ENCODE measurements around the gene CTNND2.

Gene CTNND2

GRCh38 chr5:11467588-11467987 is 436.7 kb downstream of the CTNND2 start:
- H3K4me3 ChIP-seq (ENCODE audit: low read depth, low read length) = no peak overlapping the region
- no peak overlapping the region for H3K4ac ChIP-seq (ENCODE audit: low read depth, low read length)
- H3K4me1 ChIP-seq (ENCODE audit: control insufficient read depth in 1 of 2, insufficient read depth in 2 of 2, low read length in 2 of 2) = no peaks in the 10 kb centered on the region
- WGBS (ENCODE audit: extremely low coverage, insufficient coverage, insufficient read length) = no CpG with 5 or more reads among the region's 2 CpGs
- H3K79me2 ChIP-seq (ENCODE audit: control insufficient read depth, insufficient read depth, low read length, poor library complexity) = no peaks in the 10 kb centered on the region
- H2AFZ ChIP-seq (ENCODE audit: insufficient read depth, low read length, poor library complexity) = no peak overlapping the region
- no peak overlapping the region for H3K27ac ChIP-seq (ENCODE audit: low read depth, low read length)
- DNase-seq = peak; percentile 24 to 75
- no peak overlapping the region for H3K9ac ChIP-seq (ENCODE audit: low read length)
- H2AK5ac ChIP-seq (ENCODE audit: low read length) = no peak overlapping the region
- no peak overlapping the region for H3K14ac ChIP-seq (ENCODE audit: low read length)
- H3K36me3 ChIP-seq (ENCODE audit: control insufficient read depth in 1 of 2, insufficient read depth in 2 of 2, low read length in 2 of 2) = no peaks in the 10 kb centered on the region
- H3K79me1 ChIP-seq (ENCODE audit: low read length) = no peaks in the 10 kb centered on the region
- H4K91ac ChIP-seq (ENCODE audit: low read depth, low read length) = no peak overlapping the region
- no peak overlapping the region for H3K4me2 ChIP-seq (ENCODE audit: low read length)
- no peak overlapping the region for H3K18ac ChIP-seq (ENCODE audit: low read length)
- no peak overlapping the region for H4K12ac ChIP-seq (ENCODE audit: low read depth, low read length)
- H2BK12ac ChIP-seq (ENCODE audit: low read length) = no peak overlapping the region
- H3K27me3 ChIP-seq (ENCODE audit: insufficient read depth, low read length) = no peaks in the 10 kb centered on the region
- no peaks in the 10 kb centered on the region for H3K9me3 ChIP-seq (ENCODE audit: insufficient read depth, low read depth, low read length)
- no peak overlapping the region for H4K8ac ChIP-seq (ENCODE audit: low read depth, low read length)
- H3K23ac ChIP-seq (ENCODE audit: low read length) = no peak overlapping the region
- no peak overlapping the region for H2BK5ac ChIP-seq (ENCODE audit: low read depth, low read length, poor library complexity)
- no peak overlapping the region for H2BK120ac ChIP-seq (ENCODE audit: insufficient read depth, low read length, poor library complexity)

GRCh38 chr5:11459716-11460115 is 444.5 kb downstream of the CTNND2 start:
- no CpG with 5 or more reads among the region's 2 CpGs for WGBS (ENCODE audit: extremely low coverage, insufficient coverage, insufficient read length)
- Histone ChIP-seq H2AFZ (ENCODE audit: insufficient read depth, low read length, poor library complexity) (no peak overlapping the region), H3K27me3 (ENCODE audit: insufficient read depth, low read length) (no peaks in the 10 kb centered on the region), H3K9ac (ENCODE audit: low read length) (no peak overlapping the region), H3K27ac (ENCODE audit: low read depth, low read length) (no peak overlapping the region), H3K14ac (ENCODE audit: low read length) (no peak overlapping the region), H3K18ac (ENCODE audit: low read length) (no peak overlapping the region), H2AK5ac (ENCODE audit: low read length) (no peak overlapping the region), H3K4me2 (ENCODE audit: low read length) (no peak overlapping the region), H3K4me1 (ENCODE audit: control insufficient read depth in 1 of 2, insufficient read depth in 2 of 2, low read length in 2 of 2) (no peaks in the 10 kb centered on the region), H4K12ac (ENCODE audit: low read depth, low read length) (no peak overlapping the region), H2BK120ac (ENCODE audit: insufficient read depth, low read length, poor library complexity) (no peak overlapping the region), H4K91ac (ENCODE audit: low read depth, low read length) (no peak overlapping the region), H3K36me3 (ENCODE audit: control insufficient read depth in 1 of 2, insufficient read depth in 2 of 2, low read length in 2 of 2) (no peaks in the 10 kb centered on the region), H3K79me2 (ENCODE audit: control insufficient read depth, insufficient read depth, low read length, poor library complexity) (no peaks in the 10 kb centered on the region), H3K9me3 (ENCODE audit: insufficient read depth, low read depth, low read length) (no peaks in the 10 kb centered on the region), H4K8ac (ENCODE audit: low read depth, low read length) (no peak overlapping the region), H3K4ac (ENCODE audit: low read depth, low read length) (no peak overlapping the region), H3K79me1 (ENCODE audit: low read length) (no peaks in the 10 kb centered on the region), H3K4me3 (ENCODE audit: low read depth, low read length) (no peak overlapping the region), H2BK12ac (ENCODE audit: low read length) (no peak overlapping the region), H2BK5ac (ENCODE audit: low read depth, low read length, poor library complexity) (no peak overlapping the region), H3K23ac (ENCODE audit: low read length) (no peak overlapping the region)
- peak in 1 of 2 donors; percentile 65 for DNase-seq

- no peaks in the 10 kb centered on the region for H3K79me2 ChIP-seq (ENCODE audit: control insufficient read depth, insufficient read depth, low read length, poor library complexity)
- H2BK5ac ChIP-seq (ENCODE audit: low read depth, low read length, poor library complexity) = no peak overlapping the region
- no peak overlapping the region for H2BK120ac ChIP-seq (ENCODE audit: insufficient read depth, low read length, poor library complexity)
- no peak overlapping the region for H3K23ac ChIP-seq (ENCODE audit: low read length)
- H4K8ac ChIP-seq (ENCODE audit: low read depth, low read length) = no peak overlapping the region
- no peak for DNase-seq
- no peak overlapping the region for H3K9ac ChIP-seq (ENCODE audit: low read length)
- no peaks in the 10 kb centered on the region for H3K36me3 ChIP-seq (ENCODE audit: control insufficient read depth in 1 of 2, insufficient read depth in 2 of 2, low read length in 2 of 2)
- H3K18ac ChIP-seq (ENCODE audit: low read length) = no peak overlapping the region
- no peaks in the 10 kb centered on the region for H3K27me3 ChIP-seq (ENCODE audit: insufficient read depth, low read length)
- H3K4ac ChIP-seq (ENCODE audit: low read depth, low read length) = no peak overlapping the region
- H3K79me1 ChIP-seq (ENCODE audit: low read length) = no peaks in the 10 kb centered on the region
- no peak overlapping the region for H2BK12ac ChIP-seq (ENCODE audit: low read length)
- no peak overlapping the region for H2AFZ ChIP-seq (ENCODE audit: insufficient read depth, low read length, poor library complexity)
- no peak overlapping the region for H3K4me3 ChIP-seq (ENCODE audit: low read depth, low read length)
- no peak overlapping the region for H4K91ac ChIP-seq (ENCODE audit: low read depth, low read length)
- no peak overlapping the region for H4K12ac ChIP-seq (ENCODE audit: low read depth, low read length)
- H2AK5ac ChIP-seq (ENCODE audit: low read length) = no peak overlapping the region
- no peak overlapping the region for H3K27ac ChIP-seq (ENCODE audit: low read depth, low read length)
- H3K14ac ChIP-seq (ENCODE audit: low read length) = no peak overlapping the region
- H3K4me1 ChIP-seq (ENCODE audit: control insufficient read depth in 1 of 2, insufficient read depth in 2 of 2, low read length in 2 of 2) = no peaks in the 10 kb centered on the region
- WGBS (ENCODE audit: extremely low coverage, insufficient coverage, insufficient read length) = no CpG with 5 or more reads among the region's 2 CpGs
- H3K9me3 ChIP-seq (ENCODE audit: insufficient read depth, low read depth, low read length) = no peaks in the 10 kb centered on the region
- no peak overlapping the region for H3K4me2 ChIP-seq (ENCODE audit: low read length)
These were observed 448.7 kb downstream of the CTNND2 start for GRCh38 chr5:11455505-11455904.

- H4K91ac ChIP-seq (ENCODE audit: low read depth, low read length) = no peak overlapping the region
- no peaks in the 10 kb centered on the region for H3K79me2 ChIP-seq (ENCODE audit: control insufficient read depth, insufficient read depth, low read length, poor library complexity)
- H2BK5ac ChIP-seq (ENCODE audit: low read depth, low read length, poor library complexity) = no peak overlapping the region
- no peak overlapping the region for H2AFZ ChIP-seq (ENCODE audit: insufficient read depth, low read length, poor library complexity)
- H2BK120ac ChIP-seq (ENCODE audit: insufficient read depth, low read length, poor library complexity) = no peak overlapping the region
- no peak overlapping the region for H3K9ac ChIP-seq (ENCODE audit: low read length)
- H2BK12ac ChIP-seq (ENCODE audit: low read length) = no peak overlapping the region
- H3K27ac ChIP-seq (ENCODE audit: low read depth, low read length) = no peak overlapping the region
- H3K9me3 ChIP-seq (ENCODE audit: insufficient read depth, low read depth, low read length) = no peaks in the 10 kb centered on the region
- no peak overlapping the region for H3K4ac ChIP-seq (ENCODE audit: low read depth, low read length)
- no peak overlapping the region for H3K4me2 ChIP-seq (ENCODE audit: low read length)
- no peak overlapping the region for H3K18ac ChIP-seq (ENCODE audit: low read length)
- no peak overlapping the region for H4K12ac ChIP-seq (ENCODE audit: low read depth, low read length)
- no peak overlapping the region for H4K8ac ChIP-seq (ENCODE audit: low read depth, low read length)
- no peaks in the 10 kb centered on the region for H3K79me1 ChIP-seq (ENCODE audit: low read length)
- no peak for DNase-seq
- H3K36me3 ChIP-seq (ENCODE audit: control insufficient read depth in 1 of 2, insufficient read depth in 2 of 2, low read length in 2 of 2) = no peaks in the 10 kb centered on the region
- no peaks in the 10 kb centered on the region for H3K27me3 ChIP-seq (ENCODE audit: insufficient read depth, low read length)
- H3K4me3 ChIP-seq (ENCODE audit: low read depth, low read length) = no peak overlapping the region
- no peak overlapping the region for H3K14ac ChIP-seq (ENCODE audit: low read length)
- no peaks in the 10 kb centered on the region for H3K4me1 ChIP-seq (ENCODE audit: control insufficient read depth in 1 of 2, insufficient read depth in 2 of 2, low read length in 2 of 2)
- no peak overlapping the region for H2AK5ac ChIP-seq (ENCODE audit: low read length)
- no CpG with 5 or more reads among the region's 2 CpGs for WGBS (ENCODE audit: extremely low coverage, insufficient coverage, insufficient read length)
- no peak overlapping the region for H3K23ac ChIP-seq (ENCODE audit: low read length)
These were observed 451.4 kb downstream of the CTNND2 start for GRCh38 chr5:11452852-11453251.
